Neural cell (in vitro differentiated cells): ENCODE data around the gene SP140L. TPM values are rescaled to one million over a fixed set of nuclear protein-coding genes. Genes with fewer than 3 reads are reported as not detected.

Experiments
- H2AFZ ChIP-seq: fragments of 200-600, 300-800 bp; sonication (generic), shearing (Covaris generic); 2 replicates; pipeline ENCODE4 v1.6.0; 2014; ENCODE audit warnings: low read depth, mild to moderate bottlenecking, antibody characterized with exemption, low read length, moderate library complexity
- H3F3A ChIP-seq: fragments of 200-600 bp; shearing (Covaris generic); 2 replicates; pipeline ENCODE4 v1.6.1; 2016; ENCODE audit warnings: mild to moderate bottlenecking, moderate library complexity, mixed read lengths, antibody characterized with exemption, low read length; ENCODE audit not compliant: insufficient read depth, poor library complexity, severe bottlenecking
- H3K27ac ChIP-seq: fragments of 200-600, 300-800 bp; sonication (generic), shearing (Covaris generic); 2 replicates; pipeline ENCODE4 v1.5.1; 2014; ENCODE audit warnings: mild to moderate bottlenecking, low read length, moderate library complexity
- H3K27me3 ChIP-seq: fragments of 300-800, 200-600 bp; sonication (generic), shearing (Covaris generic); 2 replicates; pipeline ENCODE4 v1.6.0; 2014; ENCODE audit warnings: mild to moderate bottlenecking, low read depth, low read length, moderate library complexity; ENCODE audit not compliant: insufficient read depth
- H3K36me3 ChIP-seq: fragments of 300-800, 200-600 bp; sonication (generic), shearing (Covaris generic); 2 replicates; pipeline ENCODE4 v1.5.1; 2014; ENCODE audit warnings: mild to moderate bottlenecking, antibody characterized with exemption, low read length, moderate library complexity; ENCODE audit not compliant: insufficient read depth
- H3K4me2 ChIP-seq: fragments of 300-800, 200-600 bp; sonication (generic), shearing (Covaris generic); 2 replicates; pipeline ENCODE4 v1.6.0; 2014; ENCODE audit warnings: mild to moderate bottlenecking, low read length
- H3K4me3 ChIP-seq: fragments of 300-800, 200-600 bp; sonication (generic), shearing (Covaris generic); 2 replicates; pipeline ENCODE4 v1.5.1; 2014; ENCODE audit warnings: mild to moderate bottlenecking, low read length, moderate library complexity
- H3K79me2 ChIP-seq: fragments of 200-600 bp; shearing (Covaris generic); replicated peaks from 2 replicates; pipeline ENCODE4 v1.6.0; 2014; ENCODE audit warnings: mild to moderate bottlenecking, low read length, moderate library complexity; ENCODE audit not compliant: insufficient read depth
- H3K9ac ChIP-seq: fragments of 300-800, 200-600 bp; sonication (generic), shearing (Covaris generic); 2 replicates; pipeline ENCODE4 v1.6.1; 2016; ENCODE audit warnings: mild to moderate bottlenecking, low read length, mixed read lengths
- H3K9me2 ChIP-seq: fragments of 200-600 bp; shearing (Covaris generic); 2 replicates; pipeline ENCODE4 v1.6.1; 2016; ENCODE audit warnings: mild to moderate bottlenecking, low read length, mixed read lengths; ENCODE audit not compliant: insufficient read depth
- H3K9me3 ChIP-seq: fragments of 200-600, 300-800 bp; sonication (generic), shearing (Covaris generic); 2 replicates; pipeline ENCODE4 v1.6.1; 2016; ENCODE audit warnings: mild to moderate bottlenecking, mixed run types, low read length, moderate library complexity, mixed read lengths
- H4K20me1 ChIP-seq: fragments of 200-600 bp; shearing (Covaris generic); 2 replicates; pipeline ENCODE4 v1.6.1; 2016; ENCODE audit warnings: mild to moderate bottlenecking, mixed run types; ENCODE audit not compliant: insufficient read depth
- CTCF ChIP-seq: fragments of 450-650 bp; IDR thresholded peaks from 2 replicates; pipeline ENCODE4 v1.5.1; 2014; ENCODE audit warnings: antibody characterized with exemption, mild to moderate bottlenecking, moderate library complexity; ENCODE audit not compliant: poor library complexity, severe bottlenecking
- EP300 ChIP-seq: fragments of 450-650 bp; conservative IDR thresholded peaks from 2 replicates; pipeline ENCODE4 v1.6.1; 2014; ENCODE audit warnings: antibody characterized with exemption, mild to moderate bottlenecking, moderate library complexity; ENCODE audit not compliant: poor library complexity, severe bottlenecking
- EZH2 ChIP-seq: fragments of 200-600, 300-800 bp; shearing (Covaris generic), sonication (generic); IDR thresholded peaks from 2 replicates; pipeline ENCODE4 v1.6.1; 2014; ENCODE audit warnings: antibody characterized with exemption, low read length, borderline replicate concordance, mild to moderate bottlenecking; ENCODE audit not compliant: insufficient read depth, poor library complexity, severe bottlenecking
- MXI1 ChIP-seq: fragments of 450-650 bp; conservative IDR thresholded peaks from 2 replicates; pipeline ENCODE4 v1.6.1; 2014; ENCODE audit warnings: antibody characterized with exemption, mild to moderate bottlenecking; ENCODE audit not compliant: poor library complexity, severe bottlenecking
- POLR2AphosphoS5 ChIP-seq: IDR thresholded peaks from 2 replicates; pipeline ENCODE4 v1.6.1; 2012
- RAD21 ChIP-seq: fragments of 450-650 bp; conservative IDR thresholded peaks from 2 replicates; pipeline ENCODE4 v1.6.1; 2014; ENCODE audit warnings: antibody characterized with exemption, mild to moderate bottlenecking, moderate library complexity
- SMC3 ChIP-seq: fragments of 450-650 bp; conservative IDR thresholded peaks from 2 replicates; pipeline ENCODE4 v1.6.1; 2014; ENCODE audit warnings: antibody characterized with exemption, mild to moderate bottlenecking, moderate library complexity; ENCODE audit not compliant: poor library complexity
- TAF1 ChIP-seq: IDR thresholded peaks from 2 replicates; pipeline ENCODE4 v1.6.1; 2012; ENCODE audit warnings: low read depth
- polyA plus RNA-seq: library from polyadenylated mRNA; depleted of rRNA; stranded (reverse); fragments of >200 nt; gene quantifications from 2 replicates; pipeline ENCODE4 v1.2.3, GENCODE V29; 2014
- TF ChIP-seq, protein P1 (sequence below): IDR thresholded peaks from 2 replicates; pipeline ENCODE4 v1.6.1; 2012; ENCODE audit warnings: borderline replicate concordance

SP140L gene
- polyA plus RNA-seq, 1 donor from 2014 or later: not detected

DNA sequence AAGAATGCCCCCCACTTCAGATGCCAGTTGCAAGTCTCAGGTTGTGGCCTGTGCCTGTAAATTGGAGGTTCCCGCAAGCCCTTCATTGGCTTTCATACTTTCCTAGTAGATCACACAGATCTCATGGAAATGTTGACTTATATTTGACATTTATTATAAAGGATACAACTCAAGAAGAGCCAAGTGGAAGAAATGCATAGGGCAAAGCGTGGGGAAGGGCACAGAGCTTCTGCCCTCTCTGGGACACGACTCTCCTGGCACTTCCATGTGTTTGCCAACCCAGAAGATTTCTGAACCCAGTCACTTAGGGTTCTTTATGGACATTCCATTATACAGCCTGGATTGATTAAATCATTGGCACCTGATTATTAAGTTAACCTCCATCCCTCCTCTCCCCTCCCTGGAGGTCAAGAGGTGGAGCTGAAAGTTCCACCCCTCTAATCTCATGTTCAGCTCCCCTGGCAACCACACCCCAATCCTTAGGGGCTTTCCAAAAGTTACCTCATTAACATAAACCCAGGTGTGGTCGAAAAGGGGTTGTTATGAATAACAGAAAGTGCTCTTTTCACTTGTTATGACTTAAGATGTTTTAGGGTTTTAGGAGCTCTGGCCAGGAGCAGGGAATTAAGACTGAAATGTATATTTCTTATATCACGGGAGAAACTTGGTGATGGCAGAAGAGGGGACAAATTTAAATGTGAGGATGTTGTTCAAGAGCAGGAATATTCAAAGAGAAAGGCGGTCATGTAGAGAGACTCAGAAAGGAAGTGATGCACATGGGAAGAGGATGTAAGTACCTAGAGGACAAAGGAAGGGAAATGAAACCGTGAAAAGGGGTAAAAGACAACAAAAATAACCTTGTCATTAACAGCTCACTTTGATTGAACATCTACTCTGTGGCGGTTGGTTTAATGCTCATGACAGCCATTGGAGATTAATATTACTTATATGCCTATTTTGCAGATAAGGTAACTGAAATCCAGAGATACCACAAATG, 120.8 kb downstream of the SP140L start:
- H3K4me2 ChIP-seq: no peak overlapping the region
- H3K36me3 ChIP-seq: no peaks in the 10 kb centered on the region
- no peaks in the 10 kb centered on the region for H4K20me1 ChIP-seq
- H3K27ac ChIP-seq: no peak overlapping the region
- H2AFZ ChIP-seq: no peak overlapping the region
- no peak overlapping the region for H3K9ac ChIP-seq
- no peak overlapping the region for H3K4me3 ChIP-seq
- H3K27me3 ChIP-seq: no peaks in the 10 kb centered on the region
- no peaks in the 10 kb centered on the region for H3K9me3 ChIP-seq
- TF ChIP-seq SMC3 (no peak), EZH2 (no peak), POLR2AphosphoS5 (no peak), EP300 (no peak), RAD21 (no peak), TAF1 (no peak), CTCF (no peak), MXI1 (no peak)
- TF ChIP-seq, protein P1, sequence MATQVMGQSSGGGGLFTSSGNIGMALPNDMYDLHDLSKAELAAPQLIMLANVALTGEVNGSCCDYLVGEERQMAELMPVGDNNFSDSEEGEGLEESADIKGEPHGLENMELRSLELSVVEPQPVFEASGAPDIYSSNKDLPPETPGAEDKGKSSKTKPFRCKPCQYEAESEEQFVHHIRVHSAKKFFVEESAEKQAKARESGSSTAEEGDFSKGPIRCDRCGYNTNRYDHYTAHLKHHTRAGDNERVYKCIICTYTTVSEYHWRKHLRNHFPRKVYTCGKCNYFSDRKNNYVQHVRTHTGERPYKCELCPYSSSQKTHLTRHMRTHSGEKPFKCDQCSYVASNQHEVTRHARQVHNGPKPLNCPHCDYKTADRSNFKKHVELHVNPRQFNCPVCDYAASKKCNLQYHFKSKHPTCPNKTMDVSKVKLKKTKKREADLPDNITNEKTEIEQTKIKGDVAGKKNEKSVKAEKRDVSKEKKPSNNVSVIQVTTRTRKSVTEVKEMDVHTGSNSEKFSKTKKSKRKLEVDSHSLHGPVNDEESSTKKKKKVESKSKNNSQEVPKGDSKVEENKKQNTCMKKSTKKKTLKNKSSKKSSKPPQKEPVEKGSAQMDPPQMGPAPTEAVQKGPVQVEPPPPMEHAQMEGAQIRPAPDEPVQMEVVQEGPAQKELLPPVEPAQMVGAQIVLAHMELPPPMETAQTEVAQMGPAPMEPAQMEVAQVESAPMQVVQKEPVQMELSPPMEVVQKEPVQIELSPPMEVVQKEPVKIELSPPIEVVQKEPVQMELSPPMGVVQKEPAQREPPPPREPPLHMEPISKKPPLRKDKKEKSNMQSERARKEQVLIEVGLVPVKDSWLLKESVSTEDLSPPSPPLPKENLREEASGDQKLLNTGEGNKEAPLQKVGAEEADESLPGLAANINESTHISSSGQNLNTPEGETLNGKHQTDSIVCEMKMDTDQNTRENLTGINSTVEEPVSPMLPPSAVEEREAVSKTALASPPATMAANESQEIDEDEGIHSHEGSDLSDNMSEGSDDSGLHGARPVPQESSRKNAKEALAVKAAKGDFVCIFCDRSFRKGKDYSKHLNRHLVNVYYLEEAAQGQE: no peak
- H3K9me2 ChIP-seq: no peaks in the 10 kb centered on the region
- no peaks in the 10 kb centered on the region for H3K79me2 ChIP-seq
- no peaks in the 10 kb centered on the region for H3F3A ChIP-seq

DNA sequence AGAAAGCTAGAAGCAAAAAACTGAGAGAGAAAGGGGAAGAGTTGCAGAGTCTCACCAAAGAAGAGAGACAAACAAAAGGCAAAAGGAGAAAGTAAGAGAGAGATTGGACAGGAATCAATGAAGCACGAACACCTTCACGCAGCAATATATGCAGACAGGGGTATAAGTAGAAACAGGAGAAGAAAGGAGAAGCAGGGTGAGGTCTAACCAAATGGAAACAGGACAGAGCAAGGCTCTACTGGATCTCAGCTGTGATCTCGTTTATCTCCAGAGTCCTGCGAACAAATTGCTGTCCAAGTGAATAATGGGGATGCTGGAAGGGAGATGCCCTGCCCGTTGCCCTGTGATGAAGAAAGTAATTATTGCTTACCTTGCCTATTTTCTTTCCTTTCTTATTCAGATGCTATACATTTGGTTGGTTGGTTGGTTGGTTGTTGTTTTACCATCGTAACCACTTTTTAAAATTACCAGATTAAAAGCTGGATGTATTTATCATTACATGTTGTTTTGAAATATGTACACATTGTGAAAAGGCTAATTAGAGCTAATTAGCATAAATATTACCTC, 123.0 kb downstream of the SP140L start:
- H3K9me2 ChIP-seq: no peaks in the 10 kb centered on the region
- TF ChIP-seq EP300: no peak
- no peak for TF ChIP-seq SMC3
- TF ChIP-seq CTCF: no peak
- no peak for TF ChIP-seq TAF1
- no peak for TF ChIP-seq RAD21
- TF ChIP-seq, protein P1: no peak
- TF ChIP-seq EZH2: no peak
- TF ChIP-seq MXI1: no peak
- TF ChIP-seq POLR2AphosphoS5: no peak

More for the DNA sequence above, 123.0 kb downstream of the SP140L start:
- H2AFZ ChIP-seq: no peak overlapping the region
- no peak overlapping the region for H3K4me2 ChIP-seq
- H3K27me3 ChIP-seq: no peaks in the 10 kb centered on the region
- no peak overlapping the region for H3K4me3 ChIP-seq
- no peak overlapping the region for H3K9ac ChIP-seq
- H3K36me3 ChIP-seq: no peaks in the 10 kb centered on the region
- no peak overlapping the region for H3K27ac ChIP-seq
- H4K20me1 ChIP-seq: no peaks in the 10 kb centered on the region
- no peaks in the 10 kb centered on the region for H3K9me3 ChIP-seq
- H3K79me2 ChIP-seq: no peaks in the 10 kb centered on the region
- no peaks in the 10 kb centered on the region for H3F3A ChIP-seq
